ENCODE measurements around the gene RBM24.

GRCh38 chr6:17299750-17300149 is 18.6 kb downstream of the RBM24 start:
- TF ChIP-seq CTCF (IDR thresholded peaks at IDR 0.05) = no peak
- no peak for TF ChIP-seq EZH2 (IDR thresholded peaks at IDR 0.05; ENCODE audit: borderline replicate concordance, insufficient read depth, low read depth, low read length, poor library complexity, severe bottlenecking)

Data from B cell (primary cell).